ENCODE results near the gene TPRA1.

- TF ChIP-seq POLR2A (IDR thresholded peaks at IDR 0.05; ENCODE audit: low read depth, low read length) = no peak
- TF ChIP-seq POLR2AphosphoS5 (IDR thresholded peaks at IDR 0.05; ENCODE audit: low read depth, low read length) = no peak
Measured at GRCh38 chr3:127629467-127630403, 39.2 kb upstream of the TPRA1 start.

Measured in GM12892 (cell line).